Measurements from ENCODE around the gene RHOT2.
A peak's percentile ranks its signal among the peaks of the same experiment; 100 is the strongest.

RHOT2 gene

GRCh38 chr16:716768-717325 lies 48.9 kb downstream of the RHOT2 start:
- Histone ChIP-seq H3K9me3 (ENCODE audit: control insufficient read depth, low read length) (no peaks in the 10 kb centered on the region), H4K91ac (ENCODE audit: low read length) (peak overlapping the region; percentile 22), H3K79me1 (replicated peaks; ENCODE audit: low read length, poor library complexity, severe bottlenecking) (peaks cover 32% of the 10 kb centered on the region), H3K9ac (ENCODE audit: low read length) (no peak overlapping the region), H2BK15ac (ENCODE audit: low read depth, poor library complexity, severe bottlenecking) (no peak overlapping the region), H2BK5ac (ENCODE audit: low read depth, low read length, poor library complexity, severe bottlenecking) (no peak overlapping the region), H3K4ac (ENCODE audit: low read depth in 1 of 2, low read length in 2 of 2) (no peak overlapping the region), H3K23ac (ENCODE audit: low read length in 2 of 2) (no peak overlapping the region), H4K8ac (ENCODE audit: low read length) (no peak overlapping the region), H2BK12ac (ENCODE audit: low read length in 2 of 2) (peak overlapping the region in 1 of 2 experiments; percentile 40), H3K18ac (ENCODE audit: low read depth in 1 of 2, low read length in 2 of 2) (no peak overlapping the region), H3K4me2 (ENCODE audit: low read length, poor library complexity, severe bottlenecking) (no peak overlapping the region), H3K4me3 (ENCODE audit: insufficient read depth in 1 of 2, low read depth in 1 of 2, low read length in 2 of 2) (no peak overlapping the region), H3K4me1 (ENCODE audit: control insufficient read depth, insufficient read depth, low read depth, low read length) (peaks cover 61% of the 10 kb centered on the region), H2BK120ac (ENCODE audit: low read depth, low read length) (no peak overlapping the region), H3K27me3 (ENCODE audit: control insufficient read depth in 1 of 2, insufficient read depth in 1 of 2, low read length in 2 of 2) (no peaks in the 10 kb centered on the region), H2AK5ac (ENCODE audit: low read length, severe bottlenecking) (no peak overlapping the region), H2AFZ (ENCODE audit: low read depth, low read length) (no peak overlapping the region), H3K27ac (ENCODE audit: low read length, poor library complexity, severe bottlenecking) (no peak overlapping the region), H3K36me3 (ENCODE audit: control insufficient read depth in 1 of 2, insufficient read depth in 2 of 2, low read depth in 1 of 2, low read length in 2 of 2) (peaks cover 0 to 26% of the 10 kb centered on the region in 2 experiments), H3K14ac (ENCODE audit: low read length in 2 of 2) (peak overlapping the region in 1 of 2 experiments; percentile 11)
- no peak for DNase-seq
- 95% methylated on average over 28 of the region's 29 CpGs for WGBS

GRCh38 chr16:717450-718245 lies 49.7 kb downstream of the RHOT2 start:
- WGBS, result 87% methylated on average over 32 of the region's 32 CpGs
- no peak overlapping the region for H3K23ac ChIP-seq (ENCODE audit: low read length in 2 of 2)

GRCh38 chr16:718389-718788 lies 50.5 kb downstream of the RHOT2 start:
- H3K18ac ChIP-seq (ENCODE audit: low read depth in 1 of 2, low read length in 2 of 2), result no peak overlapping the region
- H3K79me1 ChIP-seq (replicated peaks; ENCODE audit: low read length, poor library complexity, severe bottlenecking), result peaks cover 32% of the 10 kb centered on the region
- no peak overlapping the region for H4K8ac ChIP-seq (ENCODE audit: low read length)
- no peak overlapping the region for H2AFZ ChIP-seq (ENCODE audit: low read depth, low read length)
- no peak overlapping the region for H4K91ac ChIP-seq (ENCODE audit: low read length)
- no peak overlapping the region for H3K4me3 ChIP-seq (ENCODE audit: insufficient read depth in 1 of 2, low read depth in 1 of 2, low read length in 2 of 2)
- no peak for DNase-seq
- no peak overlapping the region for H3K14ac ChIP-seq (ENCODE audit: low read length in 2 of 2)
- H3K4ac ChIP-seq (ENCODE audit: low read depth in 1 of 2, low read length in 2 of 2), result no peak overlapping the region
- WGBS, result 98% methylated on average over 9 of the region's 9 CpGs
- H2BK120ac ChIP-seq (ENCODE audit: low read depth, low read length), result no peak overlapping the region
- no peak overlapping the region for H3K27ac ChIP-seq (ENCODE audit: low read length, poor library complexity, severe bottlenecking)
- H3K9me3 ChIP-seq (ENCODE audit: control insufficient read depth, low read length), result no peaks in the 10 kb centered on the region
- H3K9ac ChIP-seq (ENCODE audit: low read length), result no peak overlapping the region
- no peaks in the 10 kb centered on the region for H3K27me3 ChIP-seq (ENCODE audit: control insufficient read depth in 1 of 2, insufficient read depth in 1 of 2, low read length in 2 of 2)
- peaks cover 0 to 41% of the 10 kb centered on the region in 2 experiments for H3K36me3 ChIP-seq (ENCODE audit: control insufficient read depth in 1 of 2, insufficient read depth in 2 of 2, low read depth in 1 of 2, low read length in 2 of 2)
- H3K4me1 ChIP-seq (ENCODE audit: control insufficient read depth, insufficient read depth, low read depth, low read length), result peaks cover 65% of the 10 kb centered on the region
- H3K23ac ChIP-seq (ENCODE audit: low read length in 2 of 2), result no peak overlapping the region
- no peak overlapping the region for H2BK5ac ChIP-seq (ENCODE audit: low read depth, low read length, poor library complexity, severe bottlenecking)
- H3K4me2 ChIP-seq (ENCODE audit: low read length, poor library complexity, severe bottlenecking), result no peak overlapping the region
- H2BK15ac ChIP-seq (ENCODE audit: low read depth, poor library complexity, severe bottlenecking), result no peak overlapping the region
- no peak overlapping the region for H2BK12ac ChIP-seq (ENCODE audit: low read length in 2 of 2)
- H2AK5ac ChIP-seq (ENCODE audit: low read length, severe bottlenecking), result no peak overlapping the region

More at GRCh38 chr16:717450-718245, 49.7 kb downstream of the RHOT2 start:
- peaks cover 32% of the 10 kb centered on the region for H3K79me1 ChIP-seq (replicated peaks; ENCODE audit: low read length, poor library complexity, severe bottlenecking)
- H4K8ac ChIP-seq (ENCODE audit: low read length), result no peak overlapping the region
- no peak overlapping the region for H3K4me3 ChIP-seq (ENCODE audit: insufficient read depth in 1 of 2, low read depth in 1 of 2, low read length in 2 of 2)
- peaks cover 0 to 34% of the 10 kb centered on the region in 2 experiments for H3K36me3 ChIP-seq (ENCODE audit: control insufficient read depth in 1 of 2, insufficient read depth in 2 of 2, low read depth in 1 of 2, low read length in 2 of 2)
- no peaks in the 10 kb centered on the region for H3K9me3 ChIP-seq (ENCODE audit: control insufficient read depth, low read length)
- H3K27ac ChIP-seq (ENCODE audit: low read length, poor library complexity, severe bottlenecking), result no peak overlapping the region
- H4K91ac ChIP-seq (ENCODE audit: low read length), result no peak overlapping the region
- H2AFZ ChIP-seq (ENCODE audit: low read depth, low read length), result no peak overlapping the region
- H2AK5ac ChIP-seq (ENCODE audit: low read length, severe bottlenecking), result no peak overlapping the region
- H2BK12ac ChIP-seq (ENCODE audit: low read length in 2 of 2), result no peak overlapping the region
- H3K27me3 ChIP-seq (ENCODE audit: control insufficient read depth in 1 of 2, insufficient read depth in 1 of 2, low read length in 2 of 2), result no peaks in the 10 kb centered on the region
- no peak for DNase-seq
- no peak overlapping the region for H2BK120ac ChIP-seq (ENCODE audit: low read depth, low read length)
- H3K14ac ChIP-seq (ENCODE audit: low read length in 2 of 2), result no peak overlapping the region
- H3K18ac ChIP-seq (ENCODE audit: low read depth in 1 of 2, low read length in 2 of 2), result no peak overlapping the region
- no peak overlapping the region for H3K4ac ChIP-seq (ENCODE audit: low read depth in 1 of 2, low read length in 2 of 2)
- peaks cover 65% of the 10 kb centered on the region for H3K4me1 ChIP-seq (ENCODE audit: control insufficient read depth, insufficient read depth, low read depth, low read length)
- H2BK5ac ChIP-seq (ENCODE audit: low read depth, low read length, poor library complexity, severe bottlenecking), result no peak overlapping the region
- no peak overlapping the region for H3K9ac ChIP-seq (ENCODE audit: low read length)
- no peak overlapping the region for H3K4me2 ChIP-seq (ENCODE audit: low read length, poor library complexity, severe bottlenecking)
- no peak overlapping the region for H2BK15ac ChIP-seq (ENCODE audit: low read depth, poor library complexity, severe bottlenecking)

- no peak overlapping the region for H3K9ac ChIP-seq (ENCODE audit: low read length)
- no peak overlapping the region for H4K8ac ChIP-seq (ENCODE audit: low read length)
- no peak overlapping the region for H2AK5ac ChIP-seq (ENCODE audit: low read length, severe bottlenecking)
- H2BK120ac ChIP-seq (ENCODE audit: low read depth, low read length), result no peak overlapping the region
- H3K14ac ChIP-seq (ENCODE audit: low read length in 2 of 2), result no peak overlapping the region
- H3K4me3 ChIP-seq (ENCODE audit: insufficient read depth in 1 of 2, low read depth in 1 of 2, low read length in 2 of 2), result no peak overlapping the region
- no peak overlapping the region for H3K4me2 ChIP-seq (ENCODE audit: low read length, poor library complexity, severe bottlenecking)
- no peak overlapping the region for H3K23ac ChIP-seq (ENCODE audit: low read length in 2 of 2)
- H3K27ac ChIP-seq (ENCODE audit: low read length, poor library complexity, severe bottlenecking), result no peak overlapping the region
- H3K9me3 ChIP-seq (ENCODE audit: control insufficient read depth, low read length), result no peaks in the 10 kb centered on the region
- H2BK5ac ChIP-seq (ENCODE audit: low read depth, low read length, poor library complexity, severe bottlenecking), result no peak overlapping the region
- DNase-seq, result no peak
- H3K79me1 ChIP-seq (replicated peaks; ENCODE audit: low read length, poor library complexity, severe bottlenecking), result peaks cover 32% of the 10 kb centered on the region
- no peak overlapping the region for H2BK15ac ChIP-seq (ENCODE audit: low read depth, poor library complexity, severe bottlenecking)
- H4K91ac ChIP-seq (ENCODE audit: low read length), result peak overlapping the region; percentile 18
- no peak overlapping the region for H2BK12ac ChIP-seq (ENCODE audit: low read length in 2 of 2)
- peaks cover 62% of the 10 kb centered on the region for H3K4me1 ChIP-seq (ENCODE audit: control insufficient read depth, insufficient read depth, low read depth, low read length)
- H3K4ac ChIP-seq (ENCODE audit: low read depth in 1 of 2, low read length in 2 of 2), result no peak overlapping the region
- H2AFZ ChIP-seq (ENCODE audit: low read depth, low read length), result no peak overlapping the region
- H3K36me3 ChIP-seq (ENCODE audit: control insufficient read depth in 1 of 2, insufficient read depth in 2 of 2, low read depth in 1 of 2, low read length in 2 of 2), result peaks cover 0 to 45% of the 10 kb centered on the region in 2 experiments
- H3K27me3 ChIP-seq (ENCODE audit: control insufficient read depth in 1 of 2, insufficient read depth in 1 of 2, low read length in 2 of 2), result no peaks in the 10 kb centered on the region
- WGBS, result 96% methylated on average over 6 of the region's 6 CpGs
- no peak overlapping the region for H3K18ac ChIP-seq (ENCODE audit: low read depth in 1 of 2, low read length in 2 of 2)
These were observed 51.0 kb downstream of the RHOT2 start for GRCh38 chr16:718922-719321.

All from mesenchymal stem cell (in vitro differentiated cells and primary cell).